Caco-2 (cell line): Measurements from ENCODE around the gene RAE1. TPM values are rescaled to one million over a fixed set of nuclear protein-coding genes. Genes with fewer than 3 reads are reported as not detected.

Experiments
- BruUV-seq: library from RNA; stranded (reverse); fragments of 400-500 nt; replicated peaks from 2 replicates; lab custom pipeline; 2021; lab: Mats Ljungman, UMichigan
- CTCF ChIA-PET: fragments of 300-600 bp; sonication (Branson Sonifier 250); formaldehyde crosslinking; loops from one replicate; lab custom pipeline; 2022; ENCODE audit warnings: antibody characterized with exemption; lab: Charles Lee
- POLR2A ChIA-PET: fragments of 300-600 bp; sonication (Branson Sonifier 250); formaldehyde crosslinking; loops from one replicate; lab custom pipeline; 2022; ENCODE audit warnings: antibody characterized with exemption; lab: Charles Lee
- DNase-seq, 2 experiments: peaks; one replicate each; pipeline versions ENCODE4 v3.0.0 to v3.0.0-alpha.2; 2020 to 2022
- H3K27me3 ChIP-seq: replicated peaks from 2 replicates; pipeline ENCODE4 v1.6.0; 2011; ENCODE audit warnings: low read length; ENCODE audit not compliant: control insufficient read depth, insufficient read depth
- H3K36me3 ChIP-seq: 2 replicates; pipeline ENCODE4 v1.5.1; 2011; ENCODE audit warnings: low read length; ENCODE audit not compliant: control insufficient read depth, insufficient read depth
- H3K4me1 ChIP-seq: fragments of 250-450 bp; sonication (Bioruptor Pico); 2 replicates; pipeline ENCODE4 v1.5.1; 2020; ENCODE audit warnings: mild to moderate bottlenecking
- H3K4me3 ChIP-seq: 2 replicates; pipeline ENCODE4 v1.5.1; 2011; ENCODE audit warnings: low read depth, mild to moderate bottlenecking, control low read depth, low read length
- H3K9me3 ChIP-seq: fragments of 250-450 bp; sonication (Bioruptor Pico); 2 replicates; pipeline ENCODE4 v1.5.1; 2020; ENCODE audit warnings: mild to moderate bottlenecking, moderate library complexity
- H3K27ac Mint-ChIP-seq: one replicate; pipeline ENCODE4 v1.8.0; 2022; ENCODE audit warnings: mixed read lengths; ENCODE audit not compliant: unreplicated experiment
- H3K27me3 Mint-ChIP-seq: one replicate; pipeline ENCODE4 v1.8.0; 2022; ENCODE audit warnings: mixed read lengths; ENCODE audit not compliant: insufficient read depth, unreplicated experiment
- H3K36me3 Mint-ChIP-seq: one replicate; pipeline ENCODE4 v1.8.0; 2022; ENCODE audit warnings: mild to moderate bottlenecking, mixed read lengths; ENCODE audit not compliant: insufficient read depth, unreplicated experiment
- H3K4me1 Mint-ChIP-seq: one replicate; pipeline ENCODE4 v1.8.0; 2022; ENCODE audit warnings: low read depth, mixed read lengths; ENCODE audit not compliant: unreplicated experiment
- H3K4me3 Mint-ChIP-seq: one replicate; pipeline ENCODE4 v1.8.0; 2022; ENCODE audit warnings: mild to moderate bottlenecking, moderate library complexity, mixed read lengths; ENCODE audit not compliant: unreplicated experiment
- H3K9me3 Mint-ChIP-seq: one replicate; pipeline ENCODE4 v1.8.0; 2022; ENCODE audit warnings: mixed read lengths; ENCODE audit not compliant: unreplicated experiment
- CTCF ChIP-seq, 2 experiments: fragments of 200-600 bp in 1 of 2; IDR thresholded peaks; 1 replicate in 1 of 2; 2 replicates in 1 of 2; pipeline versions ENCODE4 v1.5.1 to v1.8.0; 2011 to 2022; ENCODE audit warnings: antibody characterized with exemption in 1 of 2, control low read depth in 1 of 2, inconsistent platforms in 1 of 2, low read depth in 1 of 2, low read length in 1 of 2, mild to moderate bottlenecking in 1 of 2, moderate library complexity in 1 of 2; ENCODE audit not compliant: insufficient read depth in 1 of 2, severe bottlenecking in 1 of 2, unreplicated experiment in 1 of 2
- intact Hi-C: fragments of 100-400 bp; cut with micrococcal nuclease; formaldehyde crosslinking; loops from one replicate; pipeline ENCODE4 v1.10.0; 2022; ENCODE audit not compliant: unreplicated experiment
- total RNA-seq: library from RNA; stranded (reverse); gene quantifications from 2 replicates; pipeline ENCODE4 v1.2.3, GENCODE V29; 2022

Gene RAE1
- total RNA-seq, 1 experiment from 2014 or later = 133 TPM

- Mint-ChIP-seq H3K9me3 (no peaks in the 10 kb centered on the region), H3K27me3 (peaks cover 4% of the 10 kb centered on the region), H3K27ac (no peak overlapping the region), H3K36me3 (peaks cover 16% of the 10 kb centered on the region), H3K4me1 (no peaks in the 10 kb centered on the region), H3K4me3 (no peak overlapping the region)
- Histone ChIP-seq H3K4me3 (no peak overlapping the region), H3K36me3 (peaks cover 2% of the 10 kb centered on the region; the same call in 1 of the 2 replicates), H3K27me3 (no peaks in the 10 kb centered on the region; the same call in 1 of the 2 replicates), H3K9me3 (no peaks in the 10 kb centered on the region), H3K4me1 (no peaks in the 10 kb centered on the region)
- ChIA-PET CTCF (interaction anchor here (0.8 to 1.7 kb wide), 2 partner anchors 11 to 89 kb away, joined by 3 to 4 read pairs; no protein-coding TSS in a partner anchor), POLR2A (no interaction called here)
- TF ChIP-seq CTCF (IDR thresholded peaks at IDR 0.05; ENCODE audit: insufficient read depth in 1 of 2, low read depth in 1 of 2, low read length in 1 of 2, severe bottlenecking in 1 of 2, unreplicated experiment in 1 of 2) = no peak
- intact Hi-C loops = no loop called here
- no TSS peak for BruUV-seq
- DNase-seq = no peak
These were observed 61.4 kb downstream of the RAE1 start for GRCh38 chr20:57412347-57413029.

- CTCF ChIA-PET = no interaction called here
- no peak overlapping the region for H3K27ac Mint-ChIP-seq
- H3K9me3 Mint-ChIP-seq = no peaks in the 10 kb centered on the region
- POLR2A ChIA-PET = no interaction called here
- no TSS peak for BruUV-seq
- H3K36me3 Mint-ChIP-seq = peaks cover 8% of the 10 kb centered on the region
- H3K4me1 Mint-ChIP-seq = no peaks in the 10 kb centered on the region
- no peak overlapping the region for H3K4me3 ChIP-seq
- H3K4me1 ChIP-seq = no peaks in the 10 kb centered on the region
- no peaks in the 10 kb centered on the region for H3K9me3 ChIP-seq
- H3K4me3 Mint-ChIP-seq = no peak overlapping the region
- intact Hi-C loops = no loop called here
- no peaks in the 10 kb centered on the region; the same call in 1 of the 2 replicates for H3K27me3 ChIP-seq
- no peak for DNase-seq
- TF ChIP-seq CTCF (IDR thresholded peaks at IDR 0.05; ENCODE audit: insufficient read depth in 1 of 2, low read depth in 1 of 2, low read length in 1 of 2, severe bottlenecking in 1 of 2, unreplicated experiment in 1 of 2) = no peak
- H3K27me3 Mint-ChIP-seq = peaks cover 4% of the 10 kb centered on the region
- no peaks in the 10 kb centered on the region for H3K36me3 ChIP-seq
These were observed 62.9 kb downstream of the RAE1 start for GRCh38 chr20:57413986-57414385.

GRCh38 chr20:57414867-57415592 is 64.0 kb downstream of the RAE1 start:
- no peak for TF ChIP-seq CTCF (IDR thresholded peaks at IDR 0.05; ENCODE audit: insufficient read depth in 1 of 2, low read depth in 1 of 2, low read length in 1 of 2, severe bottlenecking in 1 of 2, unreplicated experiment in 1 of 2)
- no peaks in the 10 kb centered on the region for H3K9me3 ChIP-seq
- H3K27ac Mint-ChIP-seq = no peak overlapping the region

More at GRCh38 chr20:57414867-57415592, 64.0 kb downstream of the RAE1 start:
- Mint-ChIP-seq H3K9me3 (no peaks in the 10 kb centered on the region), H3K4me1 (no peaks in the 10 kb centered on the region), H3K36me3 (peaks cover 4% of the 10 kb centered on the region), H3K4me3 (no peak overlapping the region), H3K27me3 (peaks cover 7% of the 10 kb centered on the region)
- no TSS peak for BruUV-seq
- CTCF ChIA-PET = no interaction called here
- Histone ChIP-seq H3K36me3 (no peaks in the 10 kb centered on the region), H3K27me3 (no peaks in the 10 kb centered on the region; the same call in 1 of the 2 replicates), H3K4me3 (no peak overlapping the region), H3K4me1 (no peaks in the 10 kb centered on the region)
- no peak for DNase-seq
- intact Hi-C loops = no loop called here
- POLR2A ChIA-PET = no interaction called here
